Activated CD8-positive, alpha-beta memory T cell treated with anti-CD3 and anti-CD28 coated beads for 1 hour (primary cell): ENCODE results near the gene RMI2.

ENCODE experiments used
- DNase-seq, 2 donors: peaks; one replicate each; pipeline ENCODE4 v3.0.0-alpha.2; 2020; ENCODE audit warnings: low read depth in 1 of 2; ENCODE audit errors: extremely low read depth in 1 of 2

The RMI2 gene

DNA sequence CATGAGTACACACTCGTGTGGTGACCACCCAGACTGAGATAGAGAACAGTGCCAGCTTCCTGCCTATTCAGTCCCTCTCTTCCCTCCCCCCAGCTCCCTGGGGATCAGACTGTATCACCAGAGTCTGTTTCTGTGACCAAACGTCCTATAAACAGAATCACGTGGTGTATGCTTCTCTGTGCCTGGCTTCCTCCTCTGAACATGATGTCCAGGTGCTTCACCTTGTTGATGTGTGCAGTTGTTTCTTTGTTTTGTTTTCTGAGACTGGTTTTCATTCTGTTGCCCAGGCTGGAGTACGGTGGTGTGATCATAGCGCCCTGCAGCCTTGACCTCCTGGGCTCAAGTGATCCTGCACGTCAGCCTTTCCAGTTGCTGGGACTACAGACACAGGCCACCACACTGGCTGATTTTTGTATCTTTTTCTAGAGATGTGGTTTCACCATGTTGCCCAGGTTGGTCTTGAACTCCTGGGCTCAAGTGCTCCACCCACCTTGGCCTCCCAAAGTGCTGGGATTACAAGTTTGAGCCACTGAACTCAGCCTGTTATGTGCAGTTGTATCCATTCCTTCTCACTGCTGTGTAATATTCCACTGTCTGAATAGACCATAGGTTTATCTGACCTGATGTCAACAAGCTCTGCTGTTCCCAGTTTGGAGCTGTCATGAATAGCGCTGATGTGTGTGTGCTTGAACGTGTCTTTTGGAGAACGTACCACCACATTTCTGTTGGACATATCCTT is 35.2 kb upstream of the RMI2 start:
- no peak for DNase-seq

DNA sequence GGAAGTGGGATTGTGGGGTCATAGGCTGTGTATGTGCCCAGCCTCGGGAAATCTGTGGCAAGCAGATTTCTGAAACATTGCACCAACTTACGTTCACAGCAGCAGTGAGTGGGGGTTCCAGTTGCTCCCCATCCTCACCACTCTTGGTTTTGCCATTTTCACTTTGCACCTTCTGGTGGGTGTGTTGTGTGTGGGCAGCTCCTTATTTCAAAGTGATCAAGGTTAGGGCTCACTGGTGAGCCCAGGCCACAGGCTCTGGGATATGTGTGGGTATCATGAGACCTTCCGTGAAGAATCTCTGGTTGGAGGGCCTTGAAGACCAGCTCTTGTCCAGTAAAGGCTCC is 34.7 kb upstream of the RMI2 start:
- no peak for DNase-seq

DNA sequence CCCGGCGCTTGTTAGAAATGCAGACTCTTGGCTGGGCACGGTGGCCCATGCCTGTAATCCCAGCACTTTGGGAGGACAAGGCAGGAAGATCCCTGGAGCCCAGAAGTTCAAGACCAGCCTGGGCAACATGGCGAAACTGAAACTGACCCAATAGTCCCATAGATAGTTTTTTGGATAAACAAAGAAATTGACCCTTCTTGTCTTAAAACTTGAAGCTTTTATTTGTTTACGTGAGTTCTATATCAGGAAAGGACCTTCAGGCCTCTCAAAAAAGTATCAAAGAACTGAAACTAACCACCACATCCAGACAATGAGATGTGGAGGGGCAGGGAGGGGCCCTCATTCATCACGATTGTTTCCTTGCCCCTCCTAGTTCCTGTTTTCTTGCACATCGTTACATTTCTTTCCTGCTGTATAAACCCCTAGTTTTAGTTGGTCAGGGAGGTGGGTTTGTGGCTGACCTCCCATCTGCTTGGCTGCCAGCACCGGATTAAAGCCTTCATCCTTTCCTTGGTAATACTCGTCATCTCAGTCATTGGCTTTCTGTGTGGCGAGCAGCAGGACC is 34.2 kb upstream of the RMI2 start:
- DNase-seq = no peak

DNA sequence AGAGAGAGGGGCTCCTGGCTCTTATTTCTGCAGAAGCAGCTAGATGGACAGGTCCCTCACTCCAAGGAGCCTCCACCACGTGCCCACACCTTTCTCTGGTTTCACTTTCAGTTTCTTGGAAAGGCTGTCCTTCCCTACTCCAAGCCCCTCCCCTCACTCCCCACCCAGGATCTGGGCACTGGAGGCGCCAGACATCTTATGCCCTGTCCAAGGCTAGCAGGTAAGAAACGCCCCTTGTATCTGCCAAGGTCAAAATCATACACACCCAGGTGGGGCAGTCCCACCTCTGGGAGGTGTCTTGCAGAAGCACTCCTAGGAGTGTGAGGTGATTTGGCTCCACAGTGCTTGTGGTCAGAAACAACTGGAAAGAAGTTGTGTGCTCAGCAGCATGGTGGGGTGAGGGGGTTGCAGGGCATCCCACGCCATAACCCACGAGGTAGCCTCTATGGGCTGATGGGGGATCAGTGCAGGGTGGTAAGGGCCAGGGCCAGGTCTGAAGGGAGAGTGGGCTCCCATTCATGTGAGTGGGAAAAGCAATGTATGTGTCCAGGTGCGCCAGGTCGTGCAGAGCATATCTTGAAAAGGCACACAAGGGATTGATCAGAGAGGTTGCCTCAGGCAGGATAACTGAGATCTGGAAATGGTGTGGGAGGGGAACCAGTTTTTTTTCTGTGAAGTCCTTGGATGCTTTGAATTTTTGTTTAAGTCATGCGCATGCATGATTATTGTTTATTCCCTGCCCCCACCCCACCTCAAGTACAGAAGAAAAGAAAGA is 32.4 kb upstream of the RMI2 start:
- no peak for DNase-seq

DNA sequence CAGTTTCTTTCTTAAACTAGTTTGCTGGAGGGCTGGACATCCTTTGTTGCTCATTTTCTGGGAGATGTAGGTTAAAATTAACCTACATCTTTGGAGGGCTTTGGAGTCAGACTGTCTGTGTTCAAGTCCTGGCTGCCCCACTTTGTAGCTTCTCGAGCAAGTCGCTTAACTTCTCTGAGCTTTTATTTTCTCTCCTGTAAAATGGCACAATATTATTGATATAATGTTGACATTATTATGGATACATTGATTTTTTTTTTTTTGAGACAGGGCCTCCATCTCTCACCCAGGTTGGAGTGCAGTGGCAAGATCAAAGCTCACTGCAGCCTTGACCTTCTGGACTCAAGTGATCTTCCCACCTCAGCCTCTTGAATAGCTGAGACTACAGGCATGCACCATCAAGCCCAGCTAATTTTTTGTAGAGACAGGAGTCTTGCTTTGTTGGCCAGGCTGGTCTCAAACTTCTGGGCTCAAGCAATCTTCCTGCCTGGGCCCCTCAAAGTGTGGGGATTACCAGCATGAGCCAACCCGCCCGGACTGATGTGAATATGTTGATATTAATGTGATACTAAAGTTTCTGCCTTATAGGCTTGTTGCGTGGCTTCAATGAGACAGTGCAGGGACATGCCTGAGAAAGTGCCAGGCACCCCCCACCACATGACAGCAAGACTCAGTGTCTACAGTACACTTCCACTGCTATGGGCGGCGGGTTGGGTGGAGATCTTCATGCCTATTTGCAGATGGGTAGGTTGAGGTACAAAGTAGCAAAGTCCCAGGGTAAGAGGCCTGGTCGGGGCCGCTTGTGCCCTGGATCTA is 31.6 kb upstream of the RMI2 start:
- DNase-seq = no peak

DNA sequence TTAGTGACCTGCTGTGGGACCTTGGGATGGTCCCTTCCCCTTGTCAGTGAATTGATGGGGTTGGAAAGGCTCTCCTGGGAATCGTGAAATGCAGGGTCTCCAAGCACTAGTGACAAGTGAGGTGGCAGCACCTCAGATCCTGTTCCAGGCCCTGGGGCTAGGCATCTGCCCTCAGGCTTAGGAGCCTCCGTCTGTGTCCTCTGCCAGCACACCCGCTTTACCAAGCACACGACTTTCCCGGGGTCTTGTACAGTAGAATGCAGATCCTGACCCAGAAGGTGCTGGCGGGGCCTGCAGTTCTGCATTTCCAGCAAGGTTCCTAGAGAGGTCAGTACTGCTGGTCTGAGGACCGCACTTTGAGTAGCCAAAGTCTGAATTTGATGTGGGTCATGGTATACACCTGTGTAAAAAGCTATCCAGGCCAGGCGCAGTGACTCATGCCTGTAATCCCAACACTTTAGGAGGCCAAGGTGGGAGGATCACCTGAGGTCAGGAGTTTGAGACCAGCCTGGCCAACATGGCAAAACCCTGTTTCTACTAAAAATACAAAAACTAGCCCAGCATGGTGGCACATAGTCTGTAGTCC is 30.9 kb upstream of the RMI2 start:
- DNase-seq = no peak

DNA sequence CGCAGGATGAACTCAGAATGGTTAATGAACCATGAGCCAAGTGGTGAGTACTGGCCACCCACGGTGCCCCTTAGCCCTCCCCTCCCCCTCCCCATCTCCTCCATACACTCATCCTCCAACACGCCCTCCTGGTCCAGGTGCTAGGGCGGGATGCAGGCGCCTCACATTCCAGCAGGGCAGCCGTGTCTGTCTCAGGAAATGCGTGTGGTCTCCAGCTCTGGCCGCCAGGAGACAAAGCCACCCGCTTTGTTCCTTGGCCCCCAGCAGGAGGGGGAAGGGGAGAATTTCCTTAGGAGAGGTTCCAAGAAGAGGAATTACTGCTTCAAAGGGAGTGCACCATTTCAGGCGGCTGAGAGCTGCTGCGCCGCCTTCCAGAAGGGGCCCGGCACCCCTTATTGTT is 29.7 kb upstream of the RMI2 start:
- DNase-seq = no peak

GRCh38 chr16:11316331-11317015 is 28.8 kb upstream of the RMI2 start:
- DNase-seq = no peak

DNA sequence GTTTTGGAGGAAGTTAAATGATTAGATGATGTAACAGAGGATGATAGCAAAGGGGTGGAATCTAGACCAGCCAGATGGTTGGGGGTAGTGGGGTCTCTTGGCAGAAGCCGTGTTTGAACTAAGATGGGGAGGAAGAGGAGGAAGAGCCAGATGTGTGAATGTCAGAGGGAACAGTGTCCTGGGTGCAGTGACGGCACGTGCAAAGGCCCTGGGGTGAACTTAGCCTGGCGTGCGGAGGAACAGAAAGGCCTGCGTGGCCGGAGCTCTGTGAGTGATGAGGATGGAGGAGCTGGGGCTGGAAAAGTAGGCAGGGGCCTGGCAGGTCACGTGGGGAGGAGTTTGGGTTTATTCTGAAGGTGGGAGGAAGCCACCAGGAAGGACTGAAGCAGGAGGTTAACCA is 26.4 kb upstream of the RMI2 start:
- no peak for DNase-seq

GRCh38 chr16:11319529-11320146 is 25.6 kb upstream of the RMI2 start:
- DNase-seq = no peak

DNA sequence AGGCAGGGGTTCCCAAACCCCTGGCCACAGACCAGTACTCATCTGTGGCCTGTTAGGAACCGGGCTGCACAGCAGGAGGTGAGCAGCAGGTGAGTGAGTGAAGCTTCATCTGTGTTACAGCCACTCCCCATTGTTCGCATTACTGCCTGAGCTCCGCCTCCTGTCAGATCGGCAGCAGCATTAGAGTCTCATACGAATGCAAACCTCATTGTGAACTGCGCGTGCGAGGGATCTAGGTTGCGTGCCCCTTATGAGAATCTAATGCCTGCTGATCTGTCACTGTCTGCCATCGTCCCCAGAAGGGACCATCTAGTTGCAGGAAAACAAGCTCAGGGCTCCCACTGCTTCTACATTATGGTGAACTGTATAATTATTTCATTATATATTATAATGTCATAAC is 25.1 kb upstream of the RMI2 start:
- no peak for DNase-seq

DNA sequence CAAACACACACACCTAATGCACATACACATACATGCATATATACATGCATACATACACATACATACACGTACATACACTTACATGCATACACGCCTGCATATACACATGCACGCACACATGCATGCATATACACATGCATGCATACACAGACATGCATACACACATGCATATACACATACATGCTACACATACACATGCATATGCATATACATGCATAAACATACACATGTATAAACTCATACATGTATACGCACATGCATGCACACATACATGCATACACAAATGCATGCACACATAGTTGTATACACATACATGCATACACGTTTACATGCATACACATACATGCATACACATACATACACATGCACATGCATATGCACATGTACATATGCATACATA is 23.6 kb upstream of the RMI2 start:
- DNase-seq = no peak

DNA sequence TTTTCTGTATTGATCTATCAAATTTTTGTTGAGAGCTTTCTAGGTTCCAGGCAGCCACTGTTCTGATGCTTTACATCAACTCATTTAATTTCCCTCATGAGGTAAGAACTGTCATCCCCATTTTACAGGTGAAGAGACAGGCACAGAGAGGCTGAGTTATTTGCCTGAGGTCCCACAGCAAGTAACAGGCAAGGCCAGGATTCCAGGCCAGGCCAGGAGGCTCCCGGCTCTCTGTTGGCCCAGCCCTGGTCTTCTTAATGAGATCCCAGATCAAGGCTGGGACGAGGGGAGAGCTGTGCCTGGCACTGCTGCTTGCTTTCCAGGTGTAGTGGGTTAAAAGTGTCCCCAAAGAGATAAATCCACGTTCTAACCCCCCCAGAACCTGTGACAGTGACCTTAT is 22.4 kb upstream of the RMI2 start:
- no peak for DNase-seq

- DNase-seq = no peak
Measured at GRCh38 chr16:11323551-11324336, 21.5 kb upstream of the RMI2 start.

DNA sequence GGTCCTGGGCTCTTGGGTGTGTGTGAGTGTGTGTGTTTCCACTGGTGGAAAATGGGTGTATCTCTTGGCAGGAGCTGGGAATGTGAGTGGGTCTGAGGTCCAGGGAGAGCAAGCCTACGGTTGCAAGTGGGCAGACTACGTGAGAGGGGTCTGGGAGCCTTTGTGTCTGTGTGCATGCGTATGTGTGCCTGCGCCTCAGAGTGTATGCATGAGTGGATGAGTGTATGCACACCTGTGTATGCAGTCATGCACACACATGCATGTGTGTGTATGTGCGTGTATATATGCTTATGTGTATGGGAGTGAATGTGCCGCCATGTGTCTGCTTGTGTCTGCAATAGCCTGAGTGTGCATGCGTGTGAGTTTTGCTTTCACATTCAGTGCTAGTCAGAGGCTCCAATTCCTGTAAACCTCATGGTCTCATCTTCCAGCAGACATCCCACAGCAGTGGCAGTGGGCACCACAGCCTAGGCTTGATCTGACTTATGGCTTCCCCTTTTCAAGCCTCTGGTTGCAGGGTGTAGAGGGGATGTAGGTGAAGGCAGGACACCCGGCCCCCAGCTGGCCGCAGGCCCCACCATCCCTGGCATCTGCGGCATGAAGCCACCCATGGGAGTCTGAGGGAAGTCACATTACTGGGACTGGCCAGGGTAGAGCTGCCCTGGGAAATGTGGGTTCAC is 19.7 kb upstream of the RMI2 start:
- DNase-seq = no peak

DNA sequence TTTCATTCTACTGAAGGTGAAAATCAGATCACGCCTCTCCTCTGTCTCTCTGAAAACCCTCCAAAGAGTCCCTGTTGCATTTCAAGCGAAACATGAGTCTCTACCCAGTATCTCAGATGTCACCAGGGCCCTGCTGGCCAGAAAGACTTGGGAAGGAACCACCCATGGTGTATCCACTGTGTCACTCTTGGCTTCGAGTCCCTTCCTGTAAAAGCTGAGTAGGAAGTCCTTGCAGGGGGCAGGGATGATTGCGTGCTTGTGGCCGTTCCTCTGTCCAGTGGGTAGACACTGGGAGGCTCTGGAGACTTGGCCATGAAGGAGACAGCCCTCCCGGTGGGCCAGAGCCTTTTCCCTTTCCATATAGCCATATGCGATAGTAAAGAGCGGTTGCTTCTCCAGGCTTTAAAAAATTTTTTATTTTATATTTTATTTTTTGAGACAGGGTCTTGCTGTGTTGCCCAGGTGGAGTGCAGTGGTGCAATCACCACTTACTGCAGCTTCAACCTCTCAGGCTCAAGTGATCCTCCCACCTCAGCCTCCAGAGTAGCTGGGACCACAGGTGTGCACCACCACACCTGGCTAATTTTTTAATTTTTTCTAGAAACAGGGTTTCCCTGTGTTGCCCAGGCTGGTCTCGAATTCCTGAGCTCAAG is 19.0 kb upstream of the RMI2 start:
- no peak for DNase-seq

GRCh38 chr16:11326737-11327276 is 18.5 kb upstream of the RMI2 start:
- no peak for DNase-seq
